K562 (cell line): ENCODE data around the gene ATE1. TPM values are rescaled to one million over a fixed set of nuclear protein-coding genes. Genes with fewer than 3 reads are reported as not detected.

Experiments used
- ATAC-seq: fragments of 200-7000 bp; cut with Tn5 transposase; 3 replicates; pipeline ENCODE4 v1.9.1; 2020; ENCODE audit warnings: moderate library complexity
- BruUV-seq: library from RNA; stranded (reverse); fragments of 400-500 nt; replicated peaks from 2 replicates; lab custom pipeline; 2021; lab: Mats Ljungman, UMichigan
- CTCF ChIA-PET: fragments of 300-600 bp; formaldehyde crosslinking; extraction: SDS; loops from one replicate; lab custom pipeline; 2021; ENCODE audit warnings: low intra/inter-chr PET ratio; lab: Yijun Ruan, JAX
- POLR2A ChIA-PET: fragments of 300-600, 350-650 bp; sonication (Branson Sonifier 250); formaldehyde crosslinking; extraction: SDS; loops from one replicate; lab custom pipeline; 2021; ENCODE audit warnings: antibody characterized with exemption, inconsistent platforms; lab: Yijun Ruan, JAX
- DNase-seq, 4 experiments: peaks; one replicate each; pipeline versions ENCODE4 v3.0.0 to v3.0.0-alpha.2; 2011 to 2018; ENCODE audit warnings: low spot score in 3 of 4, mixed read lengths in 3 of 4; ENCODE audit errors: extremely low read depth in 1 of 4
- FAIRE-seq: peaks from 2 replicates; lab custom pipeline; 2011; peaks lifted over from hg19 to GRCh38; lab: Jason Lieb, UNC
- H2AFZ ChIP-seq: 2 replicates; pipeline ENCODE4 v1.6.0; 2011; ENCODE audit warnings: low read depth, low read length, control low read depth, inconsistent platforms
- H3K27ac ChIP-seq: fragments of 200-600 bp; 3 replicates; pipeline ENCODE4 v1.8.0; 2011; ENCODE audit warnings: low read depth, mild to moderate bottlenecking, control low read depth, inconsistent platforms, low read length, moderate library complexity, mixed read lengths; ENCODE audit errors: extremely low read depth
- H3K27me3 ChIP-seq, 2 experiments: fragments of 300-600 bp in 1 of 2; 2 replicates in 1 of 2; 3 replicates in 1 of 2; pipeline versions ENCODE4 v1.6.0 to v1.8.0; 2011; ENCODE audit warnings: inconsistent platforms in 2 of 2, low read length in 2 of 2, mild to moderate bottlenecking in 1 of 2, mixed read lengths in 1 of 2, moderate library complexity in 1 of 2; ENCODE audit not compliant: control insufficient read depth in 2 of 2, insufficient read depth in 2 of 2
- H3K36me3 ChIP-seq: fragments of 300-600 bp; 3 replicates; pipeline ENCODE4 v1.8.0; 2011; ENCODE audit warnings: mild to moderate bottlenecking, low read length, inconsistent platforms; ENCODE audit not compliant: control insufficient read depth, insufficient read depth
- H3K4me1 ChIP-seq, 2 experiments: fragments of 200-600 bp in 1 of 2; replicated peaks in 1 of 2; 2 replicates in 1 of 2; 3 replicates in 1 of 2; pipeline versions ENCODE4 v1.5.1 to v1.8.0; 2011; ENCODE audit warnings: inconsistent platforms in 2 of 2, low read length in 2 of 2, mild to moderate bottlenecking in 1 of 2, mixed read lengths in 1 of 2, moderate library complexity in 1 of 2; ENCODE audit not compliant: control insufficient read depth in 2 of 2, insufficient read depth in 2 of 2
- H3K4me2 ChIP-seq: 2 replicates; pipeline ENCODE4 v1.6.1; 2011; ENCODE audit warnings: low read length, control low read depth, inconsistent platforms, mixed read lengths; ENCODE audit not compliant: insufficient read depth
- H3K4me3 ChIP-seq: fragments of 200-600 bp; sonication (generic), shearing (Covaris generic); 2 replicates; pipeline ENCODE4 v1.5.1; 2016; ENCODE audit warnings: control low read depth, inconsistent platforms
- H3K79me2 ChIP-seq: fragments of 200-600 bp; 3 replicates; pipeline ENCODE4 v1.8.0; 2011; ENCODE audit warnings: low read length, inconsistent platforms; ENCODE audit not compliant: control insufficient read depth, insufficient read depth
- H3K9ac ChIP-seq, 2 experiments: 2 replicates each; pipeline versions ENCODE4 v1.6.0 to v1.6.1; 2011; ENCODE audit warnings: low read depth in 2 of 2, low read length in 2 of 2, control low read depth in 1 of 2, inconsistent platforms in 1 of 2, mild to moderate bottlenecking in 1 of 2, mixed read lengths in 1 of 2; ENCODE audit not compliant: insufficient read depth in 1 of 2
- H3K9me1 ChIP-seq: one replicate; pipeline ENCODE4 v1.6.0; 2011; ENCODE audit warnings: inconsistent platforms, mild to moderate bottlenecking, low read length, moderate library complexity; ENCODE audit not compliant: control insufficient read depth, insufficient read depth
- H3K9me3 ChIP-seq: replicated peaks from 2 replicates; pipeline ENCODE4 v1.5.1; 2011; ENCODE audit warnings: low read depth, low read length, inconsistent platforms; ENCODE audit not compliant: control insufficient read depth, insufficient read depth
- H4K20me1 ChIP-seq: replicated peaks from 2 replicates; pipeline ENCODE4 v1.6.1; 2011; ENCODE audit warnings: low read length, inconsistent platforms, mixed read lengths; ENCODE audit not compliant: control insufficient read depth, insufficient read depth
- CCAR2 ChIP-seq: fragments of 200-400 bp; formaldehyde crosslinking; IDR thresholded peaks from 2 replicates; pipeline ENCODE4 v1.6.1; 2017; ENCODE audit warnings: mild to moderate bottlenecking, low read depth, low read length
- E2F1 ChIP-seq: sonication (generic); formaldehyde crosslinking; IDR thresholded peaks from 2 replicates; pipeline ENCODE4 v1.8.1; 2023; ENCODE audit warnings: mild to moderate bottlenecking, missing genetic modification reagents, moderate library complexity
- KLF10 ChIP-seq: fragments of 250-450 bp; sonication (Bioruptor Pico); IDR thresholded peaks from 2 replicates; pipeline ENCODE4 v1.6.1; 2021; ENCODE audit warnings: matching md5 sums
- MCM2 ChIP-seq: fragments of 450-650 bp; IDR thresholded peaks from 2 replicates; pipeline ENCODE4 v1.6.1; 2017; ENCODE audit warnings: low read depth, mild to moderate bottlenecking
- MEF2A ChIP-seq: IDR thresholded peaks from 2 replicates; pipeline ENCODE4 v1.6.1; 2011; ENCODE audit warnings: low read depth, mild to moderate bottlenecking, low read length, moderate library complexity; ENCODE audit not compliant: control insufficient read depth
- POLR3A ChIP-seq: IDR thresholded peaks from 2 replicates; pipeline ENCODE4 v1.6.1; 2011; ENCODE audit warnings: borderline replicate concordance, mild to moderate bottlenecking, moderate library complexity; ENCODE audit not compliant: insufficient read length, insufficient read depth; ENCODE audit errors: extremely low read depth
- RAD51 ChIP-seq: fragments of 450-650 bp; IDR thresholded peaks from 2 replicates; pipeline ENCODE4 v1.7.1; 2016; ENCODE audit warnings: low read depth, mild to moderate bottlenecking, borderline replicate concordance
- RBM34 ChIP-seq: fragments of 200-400 bp; formaldehyde crosslinking; IDR thresholded peaks from 2 replicates; pipeline ENCODE4 v1.6.1; 2018; ENCODE audit warnings: low read length, borderline replicate concordance; ENCODE audit not compliant: insufficient read depth
- SP2 ChIP-seq: IDR thresholded peaks from 2 replicates; pipeline ENCODE4 v1.6.1; 2011; ENCODE audit warnings: mild to moderate bottlenecking, low read depth, low read length, moderate library complexity; ENCODE audit not compliant: poor library complexity, severe bottlenecking; ENCODE audit errors: extremely low read depth
- ZNF239 ChIP-seq: fragments of 250-450 bp; sonication (Bioruptor Pico); IDR thresholded peaks from 2 replicates; pipeline ENCODE4 v1.4.0; 2020; ENCODE audit warnings: mild to moderate bottlenecking
- WGBS: fragments of 100-300 bp; shearing (Covaris generic); methylation state at CpG from one replicate; pipeline ENCODE4 v1.1.6; 2016; ENCODE audit warnings: low coverage, mixed read lengths; ENCODE audit not compliant: insufficient coverage; ENCODE audit errors: missing lambda C conversion rate; 5-methylcytosine and 5-hydroxymethylcytosine counted together
- in situ Hi-C: fragments of 300-500 bp; cut with MboI; formaldehyde crosslinking; loops from 4 replicates; pipeline ENCODE4 v1.15.0; 2018; ENCODE audit warnings: inconsistent platforms, mixed read lengths
- intact Hi-C: fragments of 100-400 bp; cut with micrococcal nuclease; formaldehyde crosslinking; loops from 2 replicates; pipeline ENCODE4 v1.14.2; 2022
- polyA plus RNA-seq, 8 experiments: library from polyadenylated mRNA; depleted of rRNA in 4 of 8; stranded (reverse) in 5 of 8; unstranded in 3 of 8; fragments of >200 nt; fragmentation: Nextera tagmentation in 2 of 8; fragmentation: Illumina TruSeq in 1 of 8; extraction: Ambion mirVana in 2 of 8; extraction: Trizol in 1 of 8; gene quantifications; 2 replicates each; pipeline versions ENCODE4 v1.2.1 to v1.2.3, GENCODE V29; 2011 to 2014; ENCODE audit warnings: inconsistent platforms in 1 of 8, missing spikeins in 1 of 8
- total RNA-seq, 7 experiments: library from RNA; depleted of rRNA in 6 of 7; stranded (reverse); fragments of >200 nt in 6 of 7; fragmentation: Illumina TruSeq in 2 of 7; extraction: Trizol in 2 of 7; gene quantifications; 2 replicates each; pipeline versions ENCODE4 v1.2.1 to v1.2.3, GENCODE V29; 2011 to 2021; ENCODE audit warnings: low replicate concordance in 1 of 7
- TF ChIP-seq, protein P1 (sequence below): sonication (generic); formaldehyde crosslinking; IDR thresholded peaks from 2 replicates; pipeline ENCODE4 v1.8.0; 2023; ENCODE audit warnings: missing genetic modification reagents, mild to moderate bottlenecking, borderline replicate concordance
- TF ChIP-seq, protein P2 (sequence below): sonication (generic); formaldehyde crosslinking; IDR thresholded peaks from 2 replicates; pipeline ENCODE4 v1.8.1; 2023; ENCODE audit warnings: mild to moderate bottlenecking, missing genetic modification reagents
- TF ChIP-seq, protein P3 (sequence below): IDR thresholded peaks from 2 replicates; pipeline ENCODE4 v1.6.1; 2011; ENCODE audit not compliant: insufficient read length; ENCODE audit errors: extremely low read depth

Gene ATE1
- total and polyA plus RNA-seq, 9 of the 15 experiments (the other 6 are each of a cell fraction or from before 2014, with no cell fraction given) = 3.0 to 14.2 (median 8.8) TPM

DNA sequence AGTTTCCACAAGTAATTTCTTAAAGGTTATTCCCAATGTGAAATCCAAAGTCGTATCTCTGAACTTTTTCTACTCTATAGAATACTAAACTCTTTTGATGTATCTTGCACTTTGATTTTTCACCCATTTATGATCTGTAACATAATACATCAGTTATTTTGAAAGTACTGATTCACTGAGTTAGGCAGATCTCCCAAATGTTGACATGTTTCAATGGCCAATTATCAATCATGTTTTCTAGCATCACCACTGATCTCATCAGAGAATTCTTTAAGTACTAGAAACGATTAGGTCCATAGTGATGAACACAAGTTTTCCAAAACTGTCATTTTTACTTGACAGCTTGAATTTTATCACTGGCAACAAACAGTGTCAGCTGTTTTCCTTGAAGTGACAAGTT is 119.0 kb downstream of the ATE1 start:
- Histone ChIP-seq H3K4me3 (no peak overlapping the region), H3K4me1 (no peaks in the 10 kb centered on the region), H2AFZ (no peak overlapping the region), H3K9me1 (no peaks in the 10 kb centered on the region), H4K20me1 (no peaks in the 10 kb centered on the region), H3K9ac (no peak overlapping the region), H3K79me2 (no peaks in the 10 kb centered on the region), H3K4me2 (no peak overlapping the region), H3K27me3 (no peaks in the 10 kb centered on the region), H3K36me3 (no peaks in the 10 kb centered on the region), H3K27ac (no peak overlapping the region), H3K9me3 (no peaks in the 10 kb centered on the region)
- ChIA-PET POLR2A (no interaction called here), CTCF (interaction anchor here (1.0 kb wide), 1 partner anchor 16 kb away, joined by 3 read pairs; no protein-coding TSS in a partner anchor)
- no peak for DNase-seq
- in situ Hi-C loops = no loop called here
- no peak for FAIRE-seq
- no TSS peak for BruUV-seq
- WGBS = 33% methylated on average over 2 of the region's 2 CpGs
- intact Hi-C loops = no loop called here
- no peak for ATAC-seq
- TF ChIP-seq CCAR2 (no peak), RAD51 (no peak), SP2 (no peak), E2F1 (CRISPR knock-in tag) (no peak), RBM34 (no peak), ZNF239 (CRISPR knock-in tag) (no peak), KLF10 (CRISPR knock-in tag) (no peak), MCM2 (no peak), MEF2A (no peak), POLR3A (no peak)
- TF ChIP-seq, protein P1, sequence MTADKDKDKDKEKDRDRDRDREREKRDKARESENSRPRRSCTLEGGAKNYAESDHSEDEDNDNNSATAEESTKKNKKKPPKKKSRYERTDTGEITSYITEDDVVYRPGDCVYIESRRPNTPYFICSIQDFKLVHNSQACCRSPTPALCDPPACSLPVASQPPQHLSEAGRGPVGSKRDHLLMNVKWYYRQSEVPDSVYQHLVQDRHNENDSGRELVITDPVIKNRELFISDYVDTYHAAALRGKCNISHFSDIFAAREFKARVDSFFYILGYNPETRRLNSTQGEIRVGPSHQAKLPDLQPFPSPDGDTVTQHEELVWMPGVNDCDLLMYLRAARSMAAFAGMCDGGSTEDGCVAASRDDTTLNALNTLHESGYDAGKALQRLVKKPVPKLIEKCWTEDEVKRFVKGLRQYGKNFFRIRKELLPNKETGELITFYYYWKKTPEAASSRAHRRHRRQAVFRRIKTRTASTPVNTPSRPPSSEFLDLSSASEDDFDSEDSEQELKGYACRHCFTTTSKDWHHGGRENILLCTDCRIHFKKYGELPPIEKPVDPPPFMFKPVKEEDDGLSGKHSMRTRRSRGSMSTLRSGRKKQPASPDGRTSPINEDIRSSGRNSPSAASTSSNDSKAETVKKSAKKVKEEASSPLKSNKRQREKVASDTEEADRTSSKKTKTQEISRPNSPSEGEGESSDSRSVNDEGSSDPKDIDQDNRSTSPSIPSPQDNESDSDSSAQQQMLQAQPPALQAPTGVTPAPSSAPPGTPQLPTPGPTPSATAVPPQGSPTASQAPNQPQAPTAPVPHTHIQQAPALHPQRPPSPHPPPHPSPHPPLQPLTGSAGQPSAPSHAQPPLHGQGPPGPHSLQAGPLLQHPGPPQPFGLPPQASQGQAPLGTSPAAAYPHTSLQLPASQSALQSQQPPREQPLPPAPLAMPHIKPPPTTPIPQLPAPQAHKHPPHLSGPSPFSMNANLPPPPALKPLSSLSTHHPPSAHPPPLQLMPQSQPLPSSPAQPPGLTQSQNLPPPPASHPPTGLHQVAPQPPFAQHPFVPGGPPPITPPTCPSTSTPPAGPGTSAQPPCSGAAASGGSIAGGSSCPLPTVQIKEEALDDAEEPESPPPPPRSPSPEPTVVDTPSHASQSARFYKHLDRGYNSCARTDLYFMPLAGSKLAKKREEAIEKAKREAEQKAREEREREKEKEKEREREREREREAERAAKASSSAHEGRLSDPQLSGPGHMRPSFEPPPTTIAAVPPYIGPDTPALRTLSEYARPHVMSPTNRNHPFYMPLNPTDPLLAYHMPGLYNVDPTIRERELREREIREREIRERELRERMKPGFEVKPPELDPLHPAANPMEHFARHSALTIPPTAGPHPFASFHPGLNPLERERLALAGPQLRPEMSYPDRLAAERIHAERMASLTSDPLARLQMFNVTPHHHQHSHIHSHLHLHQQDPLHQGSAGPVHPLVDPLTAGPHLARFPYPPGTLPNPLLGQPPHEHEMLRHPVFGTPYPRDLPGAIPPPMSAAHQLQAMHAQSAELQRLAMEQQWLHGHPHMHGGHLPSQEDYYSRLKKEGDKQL (CRISPR knock-in tag) = no peak
- TF ChIP-seq, protein P2, sequence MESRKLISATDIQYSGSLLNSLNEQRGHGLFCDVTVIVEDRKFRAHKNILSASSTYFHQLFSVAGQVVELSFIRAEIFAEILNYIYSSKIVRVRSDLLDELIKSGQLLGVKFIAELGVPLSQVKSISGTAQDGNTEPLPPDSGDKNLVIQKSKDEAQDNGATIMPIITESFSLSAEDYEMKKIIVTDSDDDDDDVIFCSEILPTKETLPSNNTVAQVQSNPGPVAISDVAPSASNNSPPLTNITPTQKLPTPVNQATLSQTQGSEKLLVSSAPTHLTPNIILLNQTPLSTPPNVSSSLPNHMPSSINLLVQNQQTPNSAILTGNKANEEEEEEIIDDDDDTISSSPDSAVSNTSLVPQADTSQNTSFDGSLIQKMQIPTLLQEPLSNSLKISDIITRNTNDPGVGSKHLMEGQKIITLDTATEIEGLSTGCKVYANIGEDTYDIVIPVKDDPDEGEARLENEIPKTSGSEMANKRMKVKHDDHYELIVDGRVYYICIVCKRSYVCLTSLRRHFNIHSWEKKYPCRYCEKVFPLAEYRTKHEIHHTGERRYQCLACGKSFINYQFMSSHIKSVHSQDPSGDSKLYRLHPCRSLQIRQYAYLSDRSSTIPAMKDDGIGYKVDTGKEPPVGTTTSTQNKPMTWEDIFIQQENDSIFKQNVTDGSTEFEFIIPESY (CRISPR knock-in tag) = no peak
- TF ChIP-seq, protein P3, sequence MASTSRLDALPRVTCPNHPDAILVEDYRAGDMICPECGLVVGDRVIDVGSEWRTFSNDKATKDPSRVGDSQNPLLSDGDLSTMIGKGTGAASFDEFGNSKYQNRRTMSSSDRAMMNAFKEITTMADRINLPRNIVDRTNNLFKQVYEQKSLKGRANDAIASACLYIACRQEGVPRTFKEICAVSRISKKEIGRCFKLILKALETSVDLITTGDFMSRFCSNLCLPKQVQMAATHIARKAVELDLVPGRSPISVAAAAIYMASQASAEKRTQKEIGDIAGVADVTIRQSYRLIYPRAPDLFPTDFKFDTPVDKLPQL = no peak
